Stomach (tissue), 4 donors: ENCODE data around the gene MTF1.

ENCODE experiments used
- EP300 ChIP-seq: sonication (generic); formaldehyde crosslinking; IDR thresholded peaks from one replicate; pipeline ENCODE4 v1.6.1; 2017; ENCODE audit warnings: antibody characterized with exemption
- POLR2A ChIP-seq, 4 donors: fragments of 450-650 bp; IDR thresholded peaks; one replicate each; pipeline ENCODE4 v1.6.1; 2016; ENCODE audit warnings: antibody characterized with exemption in 4 of 4, control low read depth in 2 of 4, mild to moderate bottlenecking in 1 of 4, moderate library complexity in 1 of 4
- TF ChIP-seq, protein P1 (sequence below), 7 experiments: fragments of 450-650 bp in 4 of 7; fragments of 200-600 bp in 3 of 7; sonication (generic) in 3 of 7; IDR thresholded peaks; one replicate each; pipeline ENCODE4 v1.5.1; 2016 to 2019; ENCODE audit warnings: antibody characterized with exemption in 7 of 7, control low read depth in 2 of 7, mild to moderate bottlenecking in 1 of 7

DNA sequence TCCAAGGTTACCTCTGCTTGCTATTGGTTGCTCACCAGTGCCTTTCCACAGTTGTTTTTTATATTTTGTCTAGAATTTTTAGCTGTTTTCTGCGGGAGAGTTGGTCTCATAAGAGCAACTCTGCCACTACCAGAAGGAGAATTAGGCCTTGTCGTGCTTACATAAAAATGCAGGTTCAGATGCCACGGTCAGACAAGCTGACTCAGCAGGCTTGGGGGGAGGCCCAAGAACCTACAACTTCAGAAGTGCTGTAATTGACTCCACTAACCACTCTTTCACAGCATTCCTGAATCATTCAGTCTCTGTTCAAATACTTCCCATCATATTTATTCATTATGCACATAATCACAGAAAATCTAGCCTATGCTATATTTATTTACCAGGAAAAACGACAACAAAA, 28.3 kb downstream of the MTF1 start:
- TF ChIP-seq, protein P1, sequence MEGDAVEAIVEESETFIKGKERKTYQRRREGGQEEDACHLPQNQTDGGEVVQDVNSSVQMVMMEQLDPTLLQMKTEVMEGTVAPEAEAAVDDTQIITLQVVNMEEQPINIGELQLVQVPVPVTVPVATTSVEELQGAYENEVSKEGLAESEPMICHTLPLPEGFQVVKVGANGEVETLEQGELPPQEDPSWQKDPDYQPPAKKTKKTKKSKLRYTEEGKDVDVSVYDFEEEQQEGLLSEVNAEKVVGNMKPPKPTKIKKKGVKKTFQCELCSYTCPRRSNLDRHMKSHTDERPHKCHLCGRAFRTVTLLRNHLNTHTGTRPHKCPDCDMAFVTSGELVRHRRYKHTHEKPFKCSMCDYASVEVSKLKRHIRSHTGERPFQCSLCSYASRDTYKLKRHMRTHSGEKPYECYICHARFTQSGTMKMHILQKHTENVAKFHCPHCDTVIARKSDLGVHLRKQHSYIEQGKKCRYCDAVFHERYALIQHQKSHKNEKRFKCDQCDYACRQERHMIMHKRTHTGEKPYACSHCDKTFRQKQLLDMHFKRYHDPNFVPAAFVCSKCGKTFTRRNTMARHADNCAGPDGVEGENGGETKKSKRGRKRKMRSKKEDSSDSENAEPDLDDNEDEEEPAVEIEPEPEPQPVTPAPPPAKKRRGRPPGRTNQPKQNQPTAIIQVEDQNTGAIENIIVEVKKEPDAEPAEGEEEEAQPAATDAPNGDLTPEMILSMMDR (IDR thresholded peaks at IDR 0.05) = no peak
- TF ChIP-seq POLR2A (IDR thresholded peaks at IDR 0.05) (no peak), EP300 (no peak)
